HL-60/S4 treated with phorbol 12-myristate 13-acetate at 8.2 ng/mL for 4 days and 3 days (cell line): Measurements from ENCODE around the gene PACSIN1.

ENCODE experiments used
- in situ Hi-C: fragments of 300-500 bp; cut with MboI; formaldehyde crosslinking; loops from 2 replicates; pipeline ENCODE4 v1.15.0; 2022; ENCODE audit warnings: low sequenced_read_pairs

Gene PACSIN1

DNA sequence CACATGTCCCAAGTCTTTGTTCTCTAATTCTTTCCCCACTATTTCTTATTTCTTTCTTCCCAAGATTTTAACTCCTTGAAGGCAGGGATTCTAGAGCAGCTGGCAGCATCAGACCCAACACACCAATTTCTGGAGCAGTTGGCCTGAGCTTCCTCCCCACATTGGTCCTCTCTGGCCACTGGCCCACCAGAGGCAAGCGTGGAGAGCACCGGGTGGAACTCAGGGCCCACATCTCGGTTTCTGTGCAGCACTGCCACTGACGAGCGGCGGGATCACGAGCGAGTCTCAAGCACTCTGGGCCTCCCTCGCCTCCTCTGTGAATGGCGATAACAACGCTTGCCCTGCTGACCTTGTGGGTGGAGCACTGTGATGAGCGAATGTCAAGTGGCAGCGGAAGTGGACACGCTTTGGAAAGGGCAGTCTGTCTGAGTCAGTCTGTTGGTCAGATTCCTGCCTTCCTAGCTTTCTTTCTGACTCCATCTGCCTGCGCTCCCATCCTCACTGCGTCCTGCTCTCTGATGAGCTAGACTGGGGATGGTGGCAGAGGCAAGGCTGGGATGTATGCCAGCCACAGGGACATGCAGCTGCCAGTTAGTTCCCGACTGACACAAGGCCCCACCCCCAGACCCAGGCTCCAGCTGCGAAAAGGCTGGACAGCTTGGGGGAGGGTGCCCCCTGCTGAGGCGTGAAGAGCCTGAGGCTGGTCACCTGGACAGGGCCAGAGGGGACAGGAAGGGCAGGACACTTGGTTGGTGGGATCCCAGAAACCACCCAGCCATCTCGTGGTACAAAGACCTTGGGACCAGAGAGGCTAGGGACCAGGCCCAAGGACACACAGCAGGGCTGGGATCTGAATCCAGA lies 94.7 kb downstream of the PACSIN1 start:
- in situ Hi-C loops = no loop called here

DNA sequence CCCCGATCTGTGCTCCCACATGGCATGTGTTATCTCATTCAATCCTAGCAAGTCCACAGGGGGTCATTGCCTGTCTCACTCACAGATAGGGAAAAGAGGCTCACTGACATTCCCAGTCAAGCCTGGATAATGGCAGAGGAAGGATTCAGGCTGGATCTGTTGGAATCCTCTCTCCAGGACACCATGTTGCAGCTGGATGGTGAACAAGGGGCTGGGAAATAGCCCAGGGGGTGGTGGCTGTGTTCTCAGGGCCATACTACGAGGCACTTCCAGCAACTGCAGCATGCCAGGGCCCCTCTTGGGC lies 95.3 kb downstream of the PACSIN1 start:
- in situ Hi-C loops = no loop called here

DNA sequence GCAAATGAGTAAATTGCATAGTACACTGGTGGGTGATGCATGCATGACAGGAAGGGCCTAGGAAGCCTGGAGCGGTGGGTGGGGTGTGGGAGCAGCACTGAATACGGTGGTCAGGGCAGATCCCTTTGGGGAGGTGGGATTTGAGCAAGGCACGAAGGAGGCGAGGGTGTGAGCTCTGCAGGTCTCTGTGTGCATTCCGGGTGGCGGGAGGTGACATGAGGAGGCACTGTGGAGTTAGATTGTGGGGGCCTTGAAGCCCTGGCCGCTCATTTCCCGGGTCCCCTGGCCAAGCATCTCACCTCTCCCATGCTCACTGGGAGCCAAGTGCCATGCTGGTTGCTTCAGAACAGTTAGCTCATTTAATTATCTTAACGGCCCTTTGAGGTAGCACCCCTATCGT lies 96.5 kb downstream of the PACSIN1 start:
- in situ Hi-C loops = no loop called here

DNA sequence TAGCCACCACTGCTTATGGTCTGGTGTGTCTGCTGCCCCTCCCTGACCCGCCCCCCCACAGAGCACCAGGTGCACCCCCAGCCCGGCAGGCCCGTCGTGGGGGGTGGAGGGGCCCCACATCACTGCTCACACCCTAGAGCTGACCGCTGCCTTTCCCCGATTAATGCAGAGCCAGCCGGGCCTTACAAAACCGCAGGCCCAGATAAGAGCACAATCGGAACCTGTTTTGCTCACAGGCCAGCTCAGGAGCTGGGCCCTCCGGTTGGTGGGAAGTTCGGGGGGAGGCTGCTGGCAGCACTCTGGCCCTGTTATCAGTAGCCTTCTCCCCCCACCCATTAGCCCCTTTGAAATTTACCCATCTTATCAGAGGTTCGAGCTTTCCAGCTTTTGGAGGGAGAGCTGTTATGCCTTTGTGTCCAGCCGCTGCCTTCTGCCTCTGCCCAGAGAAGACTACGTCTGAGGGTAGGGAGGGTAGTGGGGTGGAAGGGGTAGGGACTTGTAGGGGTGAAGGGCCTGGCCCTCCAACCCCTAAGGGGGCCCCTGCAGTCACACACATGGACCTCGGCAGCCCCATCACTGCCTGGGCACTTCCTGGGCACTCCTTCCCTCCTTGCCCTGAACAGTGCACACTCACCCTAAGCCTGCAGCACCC lies 97.1 kb downstream of the PACSIN1 start:
- in situ Hi-C loops = no loop called here

DNA sequence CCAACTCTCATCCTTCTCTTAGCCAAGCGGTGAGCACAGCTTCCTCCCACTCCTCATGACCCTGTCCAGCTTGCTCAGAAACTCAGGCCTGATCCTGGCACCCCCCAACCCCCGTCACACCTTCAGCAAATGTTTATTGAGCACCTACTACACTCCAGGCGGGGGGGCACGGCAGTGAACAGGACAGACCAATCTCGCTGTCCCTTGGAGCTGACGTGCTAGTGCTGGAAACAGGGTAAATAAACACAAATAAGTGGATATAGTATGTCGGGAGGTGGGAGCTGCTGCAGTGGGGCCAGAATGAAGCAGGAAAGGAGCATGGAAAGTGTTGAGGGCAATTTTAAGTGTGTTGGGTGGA lies 97.6 kb downstream of the PACSIN1 start:
- in situ Hi-C loops = no loop called here

DNA sequence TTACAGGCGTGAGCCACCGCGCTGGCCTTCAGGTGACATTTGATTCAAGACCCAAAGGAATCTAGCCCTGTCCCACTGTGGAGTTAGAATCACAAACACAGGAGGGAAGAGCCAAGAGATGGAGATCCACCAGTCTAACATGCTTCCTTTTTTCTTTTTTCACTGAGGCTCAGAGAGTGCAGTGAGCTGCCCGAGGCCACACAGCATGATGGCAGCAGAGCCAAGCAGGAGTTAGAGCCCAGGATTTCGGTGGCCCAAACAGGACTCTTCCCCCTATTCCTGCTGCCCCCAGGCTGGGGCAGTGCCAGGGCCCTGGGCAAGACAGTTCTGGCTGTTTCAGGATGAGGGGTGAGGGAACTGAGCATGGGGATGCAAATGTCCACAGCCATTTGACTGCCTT lies 98.3 kb downstream of the PACSIN1 start:
- in situ Hi-C loops = no loop called here

DNA sequence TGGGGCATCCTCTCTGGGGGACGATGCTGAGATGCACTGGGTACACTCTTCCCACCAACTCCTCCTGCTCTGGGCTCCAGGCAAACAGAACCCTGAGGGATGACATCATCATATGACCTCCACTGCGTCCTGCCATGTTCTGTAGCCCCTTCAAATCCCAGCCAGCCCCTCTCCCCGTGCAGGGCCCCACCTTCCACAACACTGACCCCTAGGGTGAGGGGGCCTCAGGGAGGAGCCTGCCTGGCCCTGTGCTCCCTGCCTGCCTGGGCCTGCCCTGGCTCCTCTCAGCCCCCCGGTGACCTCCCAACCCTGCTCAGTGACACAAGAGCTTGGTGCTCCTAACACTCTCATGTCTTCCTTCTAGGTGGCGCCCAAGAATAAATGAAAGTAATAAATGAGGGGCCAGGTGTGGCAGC lies 99.9 kb downstream of the PACSIN1 start:
- in situ Hi-C loops = no loop called here

DNA sequence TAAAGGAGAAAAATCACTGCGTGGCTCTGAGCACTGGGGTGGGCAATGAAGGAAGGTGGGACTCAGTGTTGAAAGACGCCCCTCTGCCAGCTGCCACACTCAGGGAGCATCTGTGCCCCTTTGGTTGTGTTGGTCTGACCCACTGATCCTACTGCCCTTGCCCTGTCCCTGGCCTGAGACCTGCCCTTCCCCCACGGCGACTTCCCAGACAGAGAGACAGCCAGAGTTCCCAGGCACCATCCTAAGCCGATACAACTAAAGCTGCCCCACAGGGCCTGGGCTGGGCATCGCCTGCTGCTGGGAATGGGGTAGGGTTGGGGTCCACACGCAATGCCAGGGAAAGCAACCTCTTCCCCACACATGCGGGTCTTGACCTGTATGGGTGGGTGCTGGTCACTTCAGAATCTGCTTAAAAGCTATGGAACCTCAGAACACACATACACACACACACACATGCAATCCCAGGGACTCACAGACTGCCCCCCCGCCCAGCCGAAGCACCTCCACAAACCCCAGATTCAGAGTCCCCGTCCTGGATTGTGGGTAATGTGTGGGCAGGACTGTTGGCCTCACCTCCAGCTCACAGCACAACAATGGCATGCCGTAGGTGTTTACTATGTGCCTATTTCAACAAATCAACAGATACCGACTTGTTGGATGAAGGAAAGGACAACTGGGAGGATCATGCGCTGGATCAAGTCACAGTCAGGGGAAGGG lies 101.1 kb downstream of the PACSIN1 start:
- in situ Hi-C loops = no loop called here

DNA sequence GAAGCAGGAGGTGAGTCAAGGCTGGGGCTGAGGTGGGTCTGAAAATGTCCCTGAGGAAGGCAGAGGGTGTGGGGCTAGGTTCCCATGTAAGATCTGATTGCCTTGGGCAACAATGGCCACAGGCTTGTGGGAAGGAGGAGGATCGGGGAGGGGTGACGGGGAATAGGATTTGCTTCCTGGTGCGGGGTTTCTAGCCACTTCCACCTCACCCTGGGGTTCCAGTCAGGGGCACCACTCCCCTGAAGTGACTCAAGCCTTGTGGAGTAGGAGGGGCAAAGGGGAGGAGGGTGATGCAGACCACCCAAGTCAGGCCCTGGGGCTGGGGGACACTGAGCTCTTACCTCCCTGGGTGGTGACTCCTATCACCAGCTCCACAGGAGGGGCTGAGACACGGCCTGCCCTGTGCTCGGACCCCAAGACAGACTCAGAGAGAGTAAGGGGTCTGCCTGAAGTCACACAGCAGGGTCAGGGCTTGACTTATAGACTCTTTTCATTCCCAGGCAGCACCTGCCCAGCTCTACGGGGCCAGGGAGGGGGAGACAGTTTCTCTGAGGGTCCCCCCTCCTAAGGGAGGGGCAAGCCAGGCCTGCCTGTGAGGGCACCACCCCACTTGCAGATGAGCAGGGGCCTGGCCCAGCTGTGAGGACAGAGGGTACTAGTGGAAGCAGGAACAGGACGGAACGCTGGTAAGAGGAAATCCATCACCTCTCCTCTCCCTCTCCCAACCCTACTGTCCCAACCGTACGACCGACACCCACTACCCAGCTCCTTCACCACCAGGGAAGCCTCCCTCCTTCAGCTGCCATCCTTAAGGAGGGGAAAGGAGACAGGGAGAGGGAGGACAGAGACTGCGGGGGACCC lies 102.7 kb downstream of the PACSIN1 start:
- in situ Hi-C loops = no loop called here

DNA sequence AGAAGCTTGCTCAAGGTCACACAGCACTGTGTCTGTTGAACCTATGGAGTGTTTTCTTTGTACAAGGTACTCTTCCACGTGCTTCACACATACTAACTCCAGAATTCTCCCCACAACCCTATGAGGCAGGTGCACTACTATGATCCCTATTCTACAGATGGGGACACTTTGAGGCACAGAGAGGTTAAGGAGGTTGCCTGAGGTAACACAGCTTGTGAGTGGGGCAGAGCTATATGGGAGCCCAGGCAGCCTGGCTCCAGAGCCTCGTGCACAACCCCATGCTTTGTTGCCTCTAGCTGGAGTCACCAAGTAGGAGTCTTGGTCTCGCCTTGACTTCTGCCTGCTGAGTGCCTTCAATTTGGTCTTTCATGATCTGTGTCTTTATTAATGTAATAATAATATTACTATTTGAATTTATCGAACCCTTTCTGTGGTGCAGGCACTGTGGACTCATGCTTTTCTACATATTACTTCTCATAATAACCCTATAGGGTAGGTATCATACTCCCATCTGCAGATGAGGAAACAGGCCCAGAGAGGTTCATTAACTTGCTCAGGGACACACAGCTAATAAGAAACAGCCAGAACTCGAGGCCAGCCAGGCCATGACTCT lies 103.6 kb downstream of the PACSIN1 start:
- in situ Hi-C loops = no loop called here

DNA sequence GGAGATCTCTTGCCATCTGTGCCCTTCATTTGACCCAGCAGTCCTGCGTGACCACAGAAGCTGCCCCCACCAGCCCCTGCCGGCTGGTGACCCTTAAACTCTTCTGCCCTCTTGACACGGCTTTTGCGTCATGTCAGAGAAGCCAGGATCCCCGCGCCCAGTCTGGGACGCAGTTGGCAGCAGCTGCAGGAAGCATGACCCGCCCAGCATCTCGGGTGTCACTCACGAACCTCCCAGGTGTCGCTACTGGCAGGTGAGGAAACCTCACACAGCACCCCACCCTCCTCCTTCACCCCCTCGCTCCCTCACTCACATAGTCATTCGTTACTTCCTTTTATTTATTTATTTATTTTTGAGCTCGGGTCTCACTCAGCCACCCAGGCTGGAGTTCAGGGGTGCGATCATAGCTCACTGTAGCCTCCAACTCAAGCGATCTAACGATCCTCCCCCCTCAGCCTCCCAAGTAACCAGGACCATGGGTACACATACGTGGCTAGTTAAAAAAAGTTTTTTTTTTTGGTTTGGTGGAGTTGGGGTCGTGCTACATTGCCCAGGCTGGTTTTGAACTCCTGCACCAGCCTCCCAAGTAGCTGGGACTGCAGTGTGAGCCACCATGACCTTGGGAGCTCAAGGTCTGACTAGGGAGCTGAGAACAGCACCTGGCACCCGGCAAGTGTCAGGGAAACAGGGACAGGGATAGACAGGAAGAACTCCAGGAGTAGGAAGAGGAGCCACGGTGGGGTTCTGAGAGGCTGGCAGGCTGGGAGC lies 104.4 kb downstream of the PACSIN1 start:
- in situ Hi-C loops = no loop called here

DNA sequence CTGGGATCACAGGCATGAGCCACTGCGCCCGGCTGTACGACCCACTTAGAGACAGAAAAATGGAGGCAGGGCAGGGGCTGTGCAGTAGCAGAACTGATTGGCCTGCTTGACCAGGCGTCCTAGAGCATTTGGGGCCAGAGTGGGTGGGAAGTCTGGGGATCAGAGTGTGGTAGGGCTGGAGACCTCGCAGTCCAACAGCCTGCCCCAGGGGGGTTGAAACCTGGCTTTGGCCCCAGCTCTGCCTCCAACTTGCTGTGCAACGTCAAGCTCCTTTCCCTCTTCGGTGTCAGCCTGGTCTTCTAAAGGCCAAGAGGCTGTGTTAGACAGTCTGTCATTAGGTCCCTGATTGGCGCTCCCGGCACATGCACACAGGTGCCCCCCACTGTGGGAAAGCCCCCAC lies 105.5 kb downstream of the PACSIN1 start:
- in situ Hi-C loops = no loop called here

DNA sequence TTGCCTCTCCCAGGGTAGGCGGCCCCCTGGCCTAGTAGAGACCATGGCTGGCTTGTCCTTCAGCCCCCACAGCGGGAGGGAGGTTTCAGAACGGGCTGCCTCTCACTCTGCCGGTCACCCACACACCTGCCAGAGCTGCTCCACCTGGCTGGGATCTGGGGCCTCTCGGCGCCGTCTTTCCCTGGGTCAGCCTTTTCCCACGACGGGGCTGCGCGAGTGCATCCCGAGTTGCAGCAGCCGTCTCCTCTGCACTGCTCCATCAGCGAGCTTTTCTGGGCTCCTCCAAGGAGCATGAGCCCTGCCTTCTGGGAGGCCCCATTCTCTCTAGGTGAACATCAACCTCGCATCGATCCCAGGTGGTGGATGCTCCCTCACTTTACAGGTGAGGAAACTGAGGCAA lies 106.1 kb downstream of the PACSIN1 start:
- in situ Hi-C loops = no loop called here

DNA sequence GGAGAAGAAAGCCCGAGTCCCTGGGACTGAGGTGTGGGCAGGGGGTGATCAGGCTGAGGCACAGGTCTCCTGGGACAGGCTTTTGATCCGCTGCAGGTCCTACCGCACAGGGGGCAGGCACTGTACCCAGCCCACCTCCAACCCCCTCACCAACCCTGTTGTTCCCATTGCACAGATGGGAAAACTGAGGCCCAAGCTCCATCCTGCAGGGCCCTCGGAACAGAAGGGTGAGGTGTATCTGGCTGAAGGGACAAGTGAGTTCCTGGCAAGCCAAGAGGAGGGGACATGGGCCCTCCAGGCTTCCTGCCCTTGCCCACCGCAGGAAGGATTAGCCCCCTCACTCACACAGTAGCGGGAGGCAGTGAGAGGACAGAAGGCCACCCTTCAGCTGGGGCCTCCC lies 106.7 kb downstream of the PACSIN1 start:
- in situ Hi-C loops = no loop called here

DNA sequence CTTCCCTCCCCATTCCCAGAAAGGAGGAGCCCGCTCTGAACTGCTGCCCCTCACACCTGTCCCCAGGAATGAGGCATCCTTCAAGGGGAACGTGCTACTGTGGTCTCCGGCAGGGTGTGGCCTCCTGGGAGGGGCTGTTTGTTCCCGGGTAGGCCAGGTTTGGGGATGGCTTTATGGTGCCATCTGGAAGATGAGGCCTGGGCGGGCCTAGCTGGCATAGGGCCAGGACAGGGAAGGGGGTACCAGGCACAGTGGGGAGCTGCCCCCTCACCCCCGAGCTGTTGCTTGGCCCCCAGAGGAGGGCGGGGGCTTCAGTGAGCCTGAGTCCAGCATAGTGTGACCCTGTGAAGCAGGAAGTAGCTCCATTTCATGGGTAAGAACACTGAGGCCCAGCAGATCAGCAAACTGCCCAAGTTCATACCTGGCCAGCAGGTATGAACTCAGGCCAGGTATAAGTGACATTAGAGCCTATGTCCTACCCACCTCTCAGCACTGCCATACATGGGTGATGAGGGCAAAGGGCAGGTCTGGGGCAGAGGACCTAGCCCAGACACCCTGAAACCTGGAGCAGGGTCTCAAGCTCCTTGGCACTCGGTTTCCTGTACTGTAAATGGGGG lies 107.8 kb downstream of the PACSIN1 start:
- in situ Hi-C loops = no loop called here

DNA sequence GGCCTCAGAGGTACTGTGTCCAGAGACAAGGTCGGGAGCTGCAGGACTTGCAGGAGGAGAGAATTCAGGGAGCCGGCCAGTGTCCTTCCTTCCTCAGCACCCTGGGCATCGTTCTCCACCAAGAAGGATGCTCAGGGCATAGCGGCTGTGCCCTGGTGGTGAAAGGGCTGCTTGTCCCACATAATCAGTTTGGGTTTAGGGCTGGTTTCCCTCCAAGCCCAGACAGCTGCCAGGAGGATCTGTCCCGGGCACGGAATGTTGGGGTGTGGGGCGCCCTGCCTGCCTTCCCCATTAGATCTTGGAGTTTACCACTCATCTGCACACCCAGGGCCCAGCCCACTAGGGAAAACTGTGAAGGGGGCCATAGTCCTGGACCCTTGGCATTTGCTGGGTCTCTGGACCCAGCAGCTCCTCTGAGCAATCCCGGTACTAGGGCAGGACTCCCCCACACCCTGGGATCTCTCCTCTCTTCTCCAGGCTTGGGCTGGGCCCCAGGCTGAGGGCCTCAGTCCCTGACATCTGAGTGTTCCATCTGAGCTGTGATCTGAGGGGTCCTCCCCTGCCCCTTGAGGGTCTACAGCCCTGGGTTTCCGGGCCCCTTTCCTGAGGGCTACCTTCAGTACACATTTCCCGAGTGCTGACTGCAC lies 108.9 kb downstream of the PACSIN1 start:
- in situ Hi-C loops = no loop called here

DNA sequence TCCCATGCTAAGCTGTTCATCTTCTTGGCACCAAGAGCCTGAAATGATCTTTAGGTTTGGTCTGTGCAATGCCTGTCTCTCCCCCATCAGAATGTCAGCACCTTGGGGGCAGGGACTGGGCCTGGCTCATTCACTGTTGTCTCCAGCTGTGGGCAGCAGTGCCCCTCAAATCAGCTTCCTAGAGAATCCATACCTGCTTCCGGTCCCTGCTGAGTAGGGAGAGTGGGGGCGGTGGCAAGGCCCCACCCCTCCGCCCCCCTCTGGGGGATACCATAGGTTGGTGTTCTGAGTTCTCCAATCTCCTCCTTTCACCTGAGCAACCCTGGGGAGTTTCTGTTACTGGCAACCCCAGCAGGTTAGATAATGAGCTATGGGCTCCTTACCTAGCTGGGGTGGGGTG lies 109.5 kb downstream of the PACSIN1 start:
- in situ Hi-C loops = no loop called here

DNA sequence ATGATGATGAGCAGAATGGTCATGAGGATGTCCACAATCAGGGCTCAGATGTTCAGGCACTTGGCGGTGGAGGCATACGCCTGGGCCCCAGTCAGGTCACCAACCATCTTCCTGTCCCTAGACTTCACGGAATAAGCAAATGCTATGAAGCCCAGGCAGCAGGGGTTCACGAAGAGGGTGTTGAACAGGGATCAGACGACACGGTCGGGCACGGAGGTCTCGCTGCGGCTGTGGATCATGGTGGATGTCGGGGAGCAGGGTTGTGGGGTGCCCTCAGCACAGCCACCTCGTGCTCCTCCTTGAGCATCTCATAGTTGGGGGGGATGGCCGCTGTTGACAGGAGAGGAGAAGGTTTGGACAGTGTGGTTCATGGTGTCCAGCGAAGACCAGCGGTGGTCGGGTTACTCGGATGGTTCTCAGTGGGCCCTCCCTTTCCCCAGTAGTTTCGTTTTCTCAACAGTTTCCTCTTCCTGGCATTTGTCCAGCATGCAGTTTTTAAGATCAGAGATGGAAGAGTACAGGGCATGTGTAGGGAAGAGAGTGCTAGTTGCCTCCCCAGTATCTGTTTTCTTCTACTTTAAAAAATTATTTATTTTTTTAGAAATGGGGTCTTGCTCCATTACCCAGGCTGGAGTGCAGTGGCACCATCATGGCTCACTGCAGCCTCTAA lies 110.5 kb downstream of the PACSIN1 start:
- in situ Hi-C loops = no loop called here
